Activated T-cell treated with anti-CD3 and anti-CD28 coated beads, Interleukin-2, amount 50 U/mL, for 72 hours (primary cell): ENCODE measurements around the gene SELENOV. TPM values are rescaled to one million over a fixed set of nuclear protein-coding genes. Genes with fewer than 3 reads are reported as not detected.

Experiments used
- ATAC-seq, 2 donors: fragments of 150-1000 bp; cut with Tn5 transposase; replicated peaks in 1 of 2; 2 replicates each; pipeline ENCODE4 v1.10.0; 2021; ENCODE audit warnings: moderate library complexity in 2 of 2, mild to moderate bottlenecking in 1 of 2
- DNase-seq, 2 donors: peaks; one replicate each; pipeline ENCODE4 v3.0.0; 2021 to 2022; ENCODE audit warnings: mixed read lengths in 1 of 2
- H3K27ac Mint-ChIP-seq: one replicate; pipeline ENCODE4 v1.8.0; 2022; ENCODE audit warnings: mild to moderate bottlenecking, moderate library complexity, mixed read lengths
- H3K27me3 Mint-ChIP-seq: one replicate; pipeline ENCODE4 v1.8.0; 2022; ENCODE audit warnings: low read depth, mixed read lengths
- H3K36me3 Mint-ChIP-seq, 2 donors: one replicate each; pipeline ENCODE4 v1.8.0; 2022; ENCODE audit warnings: mixed read lengths in 2 of 2, mild to moderate bottlenecking in 1 of 2; ENCODE audit not compliant: insufficient read depth in 2 of 2
- H3K4me1 Mint-ChIP-seq: one replicate; pipeline ENCODE4 v1.8.0; 2022; ENCODE audit warnings: low read depth, mixed read lengths
- H3K4me3 Mint-ChIP-seq, 2 donors: one replicate each; pipeline ENCODE4 v1.8.0; 2022; ENCODE audit warnings: mild to moderate bottlenecking in 2 of 2, mixed read lengths in 2 of 2, moderate library complexity in 2 of 2
- H3K9me3 Mint-ChIP-seq, 2 donors: one replicate each; pipeline ENCODE4 v1.8.0; 2022; ENCODE audit warnings: mixed read lengths in 2 of 2
- total RNA-seq, 2 donors: library from RNA; stranded (reverse); gene quantifications; one replicate each; pipeline ENCODE4 v1.2.3, GENCODE V29; 2022

The SELENOV gene
- total RNA-seq, 2 donors from 2014 or later = not detected

DNA sequence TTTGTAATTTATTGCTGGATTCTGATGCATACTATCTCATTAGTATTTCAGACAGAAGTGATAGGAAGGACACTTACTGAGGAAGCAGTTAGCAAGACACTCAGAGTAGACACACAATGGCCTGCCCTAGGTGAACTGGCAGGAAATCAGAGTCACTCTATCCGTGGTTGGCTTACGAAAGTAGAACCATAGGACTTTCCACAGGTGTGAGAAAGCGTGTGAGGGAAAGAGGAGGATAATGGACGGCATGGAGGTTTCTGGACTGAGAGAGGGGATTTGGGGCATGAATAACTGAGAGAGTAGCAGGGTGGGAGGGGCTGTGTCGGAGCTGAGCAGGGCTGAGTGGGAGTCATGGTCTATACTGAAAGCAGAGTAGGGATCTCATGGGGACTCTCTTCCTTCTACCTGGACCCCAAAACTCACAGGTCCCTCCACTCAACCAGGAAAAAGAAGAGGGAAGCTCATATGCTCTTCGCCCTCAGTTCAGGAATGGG is 43.7 kb downstream of the SELENOV start:
- peak overlapping the region; percentile 62 for H3K27ac Mint-ChIP-seq
- H3K9me3 Mint-ChIP-seq = no peaks in the 10 kb centered on the region
- DNase-seq = peak in 1 of 2 donors; percentile 23
- H3K27me3 Mint-ChIP-seq = peaks cover 2% of the 10 kb centered on the region
- peak overlapping the region; percentile 66 to 71 for H3K4me3 Mint-ChIP-seq
- peak; percentile 75 to 82 for ATAC-seq
- H3K36me3 Mint-ChIP-seq = no peaks in the 10 kb centered on the region
- H3K4me1 Mint-ChIP-seq = peaks cover 23% of the 10 kb centered on the region

DNA sequence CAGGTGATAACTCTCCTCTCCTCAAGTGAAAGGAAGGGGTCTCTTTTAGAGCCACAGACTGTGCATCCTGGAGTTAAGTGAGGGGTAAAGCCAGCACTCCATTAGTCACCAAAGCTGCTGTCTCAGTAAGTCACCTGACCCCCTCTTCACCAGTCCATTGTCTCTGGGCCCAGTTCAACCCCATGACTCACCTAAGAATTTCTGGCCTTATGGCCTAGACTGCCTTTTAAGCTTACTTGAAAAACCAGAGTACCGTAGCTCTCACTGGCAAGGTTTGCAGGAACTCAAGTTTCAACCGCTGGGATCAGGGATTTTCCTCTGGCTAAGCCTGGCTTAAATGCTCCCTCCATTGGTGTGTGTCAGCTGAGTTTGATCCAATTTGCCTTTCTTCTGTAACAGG is 48.5 kb downstream of the SELENOV start:
- no peak overlapping the region for H3K4me3 Mint-ChIP-seq
- peaks cover 9% of the 10 kb centered on the region for H3K4me1 Mint-ChIP-seq
- no peak overlapping the region for H3K27ac Mint-ChIP-seq
- H3K36me3 Mint-ChIP-seq = no peaks in the 10 kb centered on the region
- no peak for ATAC-seq
- peaks cover 4% of the 10 kb centered on the region for H3K27me3 Mint-ChIP-seq
- H3K9me3 Mint-ChIP-seq = no peaks in the 10 kb centered on the region
- no peak for DNase-seq

DNA sequence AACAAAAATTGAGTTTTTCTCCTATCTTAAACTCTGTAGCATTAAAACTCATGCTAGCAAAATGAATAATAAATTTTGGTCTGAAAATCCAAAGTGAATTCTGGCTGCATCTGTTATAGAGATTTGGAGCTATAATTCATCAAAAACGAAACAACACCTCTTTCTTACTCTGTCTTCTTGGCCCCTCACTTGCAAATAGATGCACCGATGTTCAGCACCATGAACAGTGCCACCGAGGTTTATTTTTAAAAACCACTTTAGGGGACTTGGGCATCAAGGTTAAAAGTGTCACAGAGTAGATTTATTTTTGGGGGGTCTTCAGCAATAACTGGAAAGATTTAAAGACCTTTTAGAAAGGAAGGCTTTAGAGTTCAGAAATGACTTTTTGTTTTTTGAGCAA is 51.1 kb downstream of the SELENOV start:
- no peaks in the 10 kb centered on the region for H3K36me3 Mint-ChIP-seq
- DNase-seq = no peak
- peaks cover 20% of the 10 kb centered on the region for H3K27me3 Mint-ChIP-seq
- H3K9me3 Mint-ChIP-seq = no peaks in the 10 kb centered on the region
- H3K27ac Mint-ChIP-seq = no peak overlapping the region
- ATAC-seq = no peak
- no peak overlapping the region for H3K4me3 Mint-ChIP-seq
- H3K4me1 Mint-ChIP-seq = peaks cover 7% of the 10 kb centered on the region

DNA sequence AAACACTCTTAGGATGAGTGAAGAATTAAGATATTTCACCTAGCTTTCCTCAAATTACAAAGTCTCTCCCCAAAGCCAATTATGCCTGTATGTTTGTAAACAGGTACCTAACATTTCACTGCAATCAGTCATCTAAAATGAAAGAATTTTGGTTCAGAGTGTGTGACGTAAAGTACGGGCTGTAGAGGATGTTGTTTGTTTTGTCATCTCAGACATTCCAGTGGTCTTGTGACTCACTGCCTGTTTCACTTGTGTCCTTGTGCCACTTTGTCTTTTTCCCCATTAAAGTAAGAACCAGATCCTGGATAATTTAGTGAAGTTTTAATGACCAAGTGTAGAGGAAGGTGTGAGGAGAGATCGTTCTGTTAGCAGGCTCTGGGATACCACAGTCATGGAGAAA is 53.7 kb downstream of the SELENOV start:
- ATAC-seq = peak; percentile 58 to 90
- peaks cover 0 to 3% of the 10 kb centered on the region in 2 donors for H3K36me3 Mint-ChIP-seq

More for the DNA sequence above, 53.7 kb downstream of the SELENOV start:
- Mint-ChIP-seq H3K4me3 (peak overlapping the region in 1 of 2 donors; percentile 36), H3K4me1 (peaks cover 7% of the 10 kb centered on the region), H3K9me3 (peaks cover 0 to 2% of the 10 kb centered on the region in 2 donors), H3K27ac (no peak overlapping the region), H3K27me3 (peaks cover 32% of the 10 kb centered on the region)
- no peak for DNase-seq

Other genes starting within 250 kb of the SELENOV start
- gene IFNL2, start 246.7 kb upstream of the SELENOV start, total RNA-seq = under 1 TPM in 1 of 2 donors, not detected in 1; 0.46 TPM
- gene IFNL1, start 218.7 kb upstream of the SELENOV start, total RNA-seq = 1 to 10 TPM in 1 of 2 donors, under 1 TPM in 1; 0.29 to 1.7 TPM
- 1 to 10 TPM; 4.5 to 6.7 TPM for gene LRFN1, start 194.3 kb upstream of the SELENOV start, total RNA-seq
- 100 to 1,000 TPM; 351 to 353 TPM for gene GMFG, start 179.1 kb upstream of the SELENOV start, total RNA-seq
- gene SAMD4B, start 172.7 kb upstream of the SELENOV start, total RNA-seq = 10 to 100 TPM; 59.6 to 63.6 TPM
- 10 to 100 TPM; 52.0 TPM for gene PAF1, start 124.0 kb upstream of the SELENOV start, total RNA-seq
- 10 to 100 TPM; 26.4 to 34.3 TPM for gene MED29, start 123.8 kb upstream of the SELENOV start, total RNA-seq
- 100 to 1,000 TPM in 1 of 2 donors, 10 to 100 TPM in 1; 81.4 to 108 TPM for gene ZFP36, start 108.3 kb upstream of the SELENOV start, total RNA-seq
- gene PLEKHG2, start 102.5 kb upstream of the SELENOV start, total RNA-seq = 10 to 100 TPM; 86.5 to 92.1 TPM
- gene RPS16, start 79.2 kb upstream of the SELENOV start, total RNA-seq = 1,000 to 10,000 TPM; 3,177 to 3,644 TPM
- gene SUPT5H, start 69.6 kb upstream of the SELENOV start, total RNA-seq = 100 to 1,000 TPM; 192 to 201 TPM
- gene TIMM50, start 34.3 kb upstream of the SELENOV start, total RNA-seq = 10 to 100 TPM; 52.4 to 55.8 TPM
- gene DLL3, start 16.2 kb upstream of the SELENOV start, total RNA-seq = 1 to 10 TPM in 1 of 2 donors, under 1 TPM in 1; 0.72 to 1.1 TPM
- 1 to 10 TPM; 4.3 to 4.5 TPM for gene EID2B, start 17.7 kb downstream of the SELENOV start, total RNA-seq
- gene EID2, start 25.0 kb downstream of the SELENOV start, total RNA-seq = 10 to 100 TPM; 15.3 to 16.0 TPM
- gene LGALS13, start 87.4 kb downstream of the SELENOV start, total RNA-seq = not detected
- gene LGALS16, start 140.8 kb downstream of the SELENOV start, total RNA-seq = not detected
- gene LGALS14, start 189.3 kb downstream of the SELENOV start, total RNA-seq = 1 to 10 TPM; 4.3 to 9.5 TPM
- gene CLC, start 222.9 kb downstream of the SELENOV start, total RNA-seq = 1 to 10 TPM in 1 of 2 donors, not detected in 1; 1.7 TPM